Astrocyte of the spinal cord (primary cell): Measurements from ENCODE around the gene TRIM17.

Experiments
- DNase-seq: peaks from one replicate; pipeline ENCODE4 v3.0.0; 2011; ENCODE audit warnings: low read depth, low spot score
- H3K4me3 ChIP-seq: 2 replicates; pipeline ENCODE4 v1.5.1; 2011; ENCODE audit warnings: low read depth, mild to moderate bottlenecking, low read length, moderate library complexity
- in situ Hi-C: cut with HindIII; loops from 2 replicates; pipeline ENCODE4 v1.10.0; 2017; ENCODE audit warnings: low sequenced_read_pairs
- TF ChIP-seq, protein P1 (sequence below): IDR thresholded peaks from 2 replicates; pipeline ENCODE4 v1.5.1; 2012; ENCODE audit warnings: low read depth, mild to moderate bottlenecking, low read length, inconsistent platforms

TRIM17 gene

DNA sequence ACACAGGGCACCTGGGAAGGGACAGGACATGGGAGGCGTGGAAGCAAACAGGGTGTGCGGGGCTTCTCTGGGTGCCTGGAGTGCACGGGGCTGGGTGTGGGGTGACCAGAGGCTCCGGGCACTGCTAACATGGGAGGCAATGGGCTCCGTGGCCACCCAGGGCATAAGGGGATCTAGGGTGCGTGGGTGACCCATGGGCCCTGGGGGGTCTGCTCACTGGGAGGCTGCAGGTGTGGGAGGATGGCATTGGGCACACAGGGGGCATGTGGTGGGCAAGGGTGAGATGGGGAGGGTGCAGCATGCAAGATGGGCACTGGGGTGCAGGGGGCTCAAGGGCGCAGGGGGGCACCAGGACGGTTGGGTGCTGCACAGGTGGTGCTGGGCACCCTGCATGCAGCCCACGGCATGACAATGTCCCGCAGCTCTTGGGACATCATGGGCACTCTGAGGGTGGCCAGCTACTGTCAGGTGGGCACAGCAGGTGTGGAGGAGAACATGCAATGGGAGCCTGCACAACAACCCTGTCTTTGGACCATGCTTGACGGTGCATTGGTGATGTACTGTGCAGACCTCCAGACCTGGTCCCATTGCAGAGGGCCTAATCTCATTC, 25.1 kb downstream of the TRIM17 start:
- DNase-seq = no peak
- H3K4me3 ChIP-seq = no peak overlapping the region
- in situ Hi-C loops = no loop called here
- TF ChIP-seq, protein P1, sequence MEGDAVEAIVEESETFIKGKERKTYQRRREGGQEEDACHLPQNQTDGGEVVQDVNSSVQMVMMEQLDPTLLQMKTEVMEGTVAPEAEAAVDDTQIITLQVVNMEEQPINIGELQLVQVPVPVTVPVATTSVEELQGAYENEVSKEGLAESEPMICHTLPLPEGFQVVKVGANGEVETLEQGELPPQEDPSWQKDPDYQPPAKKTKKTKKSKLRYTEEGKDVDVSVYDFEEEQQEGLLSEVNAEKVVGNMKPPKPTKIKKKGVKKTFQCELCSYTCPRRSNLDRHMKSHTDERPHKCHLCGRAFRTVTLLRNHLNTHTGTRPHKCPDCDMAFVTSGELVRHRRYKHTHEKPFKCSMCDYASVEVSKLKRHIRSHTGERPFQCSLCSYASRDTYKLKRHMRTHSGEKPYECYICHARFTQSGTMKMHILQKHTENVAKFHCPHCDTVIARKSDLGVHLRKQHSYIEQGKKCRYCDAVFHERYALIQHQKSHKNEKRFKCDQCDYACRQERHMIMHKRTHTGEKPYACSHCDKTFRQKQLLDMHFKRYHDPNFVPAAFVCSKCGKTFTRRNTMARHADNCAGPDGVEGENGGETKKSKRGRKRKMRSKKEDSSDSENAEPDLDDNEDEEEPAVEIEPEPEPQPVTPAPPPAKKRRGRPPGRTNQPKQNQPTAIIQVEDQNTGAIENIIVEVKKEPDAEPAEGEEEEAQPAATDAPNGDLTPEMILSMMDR = no peak

DNA sequence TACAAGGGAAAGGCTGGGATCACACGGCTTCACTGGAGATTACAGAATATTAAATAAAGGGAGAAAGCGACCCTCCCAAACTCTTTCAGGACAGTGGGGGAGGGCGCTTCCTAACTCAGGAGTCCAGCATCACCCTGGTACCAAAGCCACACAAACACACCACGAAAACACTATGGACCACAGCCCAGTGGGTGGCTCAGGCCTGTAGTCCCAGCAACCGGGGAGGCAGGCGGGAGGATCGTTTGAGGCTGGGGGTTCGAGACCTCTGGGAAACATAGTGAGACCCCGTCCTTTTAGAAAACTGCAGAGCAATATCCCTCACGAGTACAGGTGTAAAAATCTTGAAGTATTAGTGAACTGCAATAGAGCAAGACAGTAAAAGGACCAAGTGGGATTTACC, 26.0 kb downstream of the TRIM17 start:
- in situ Hi-C loops = no loop called here
- H3K4me3 ChIP-seq = no peak overlapping the region
- DNase-seq = no peak
- TF ChIP-seq, protein P1 = no peak

DNA sequence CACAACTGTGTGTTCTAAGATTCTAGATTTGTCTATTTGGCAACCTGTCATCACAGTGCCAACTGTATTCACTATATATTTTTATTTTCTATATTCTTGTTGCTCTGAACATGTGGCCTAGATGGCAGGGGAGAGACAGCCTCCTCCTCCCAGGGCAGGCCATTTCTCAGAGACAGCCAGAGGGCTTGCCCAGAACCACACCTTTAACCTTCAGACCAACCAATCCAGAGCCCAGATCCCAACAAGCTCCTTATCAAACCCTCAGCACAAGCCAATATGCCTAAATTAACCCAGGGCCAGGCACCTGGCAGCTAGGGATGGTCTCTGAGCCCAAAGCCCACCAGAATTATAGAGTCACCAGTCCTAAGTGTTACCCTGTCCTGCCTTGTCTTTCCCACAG, 29.3 kb downstream of the TRIM17 start:
- TF ChIP-seq, protein P1 = no peak
- no peak overlapping the region for H3K4me3 ChIP-seq
- no peak for DNase-seq
- in situ Hi-C loops = no loop called here

DNA sequence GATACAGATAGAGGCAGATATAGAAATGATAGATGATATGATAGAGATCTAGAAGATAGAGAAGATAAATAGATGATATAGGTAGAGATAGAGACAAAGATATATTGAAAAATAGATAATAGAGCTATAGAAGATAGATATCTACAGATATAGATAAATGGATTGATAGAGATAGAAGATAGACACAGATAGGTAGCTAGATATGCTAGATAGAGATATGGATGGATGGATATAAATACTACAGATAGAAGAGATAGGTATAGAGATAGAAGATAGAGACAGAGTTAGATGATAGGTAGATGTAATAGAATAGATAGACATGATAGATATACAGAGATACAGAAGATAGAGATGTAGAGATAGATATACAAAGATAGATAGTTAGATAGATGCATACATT, 31.4 kb downstream of the TRIM17 start:
- in situ Hi-C loops = no loop called here
- TF ChIP-seq, protein P1 = no peak
- DNase-seq = no peak
- no peak overlapping the region for H3K4me3 ChIP-seq

DNA sequence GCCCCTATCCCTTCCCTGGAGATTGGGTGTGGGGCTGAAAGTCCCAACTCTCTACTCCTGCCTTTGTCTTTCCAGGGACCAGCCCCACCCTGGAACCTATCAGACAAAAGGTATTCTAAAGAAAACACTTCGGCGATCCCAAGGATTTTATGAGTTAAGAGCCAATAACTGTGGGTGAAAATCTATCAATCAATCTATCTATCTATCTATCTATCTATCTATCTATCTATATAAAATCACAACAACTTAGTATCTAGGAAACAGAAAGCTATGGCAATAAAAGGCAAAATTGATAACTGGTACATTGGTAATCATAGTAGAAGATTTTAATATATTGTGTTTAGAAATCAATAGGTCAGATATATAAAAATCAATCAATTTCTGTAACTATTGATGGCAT, 32.9 kb downstream of the TRIM17 start:
- no peak for DNase-seq
- in situ Hi-C loops = no loop called here

DNA sequence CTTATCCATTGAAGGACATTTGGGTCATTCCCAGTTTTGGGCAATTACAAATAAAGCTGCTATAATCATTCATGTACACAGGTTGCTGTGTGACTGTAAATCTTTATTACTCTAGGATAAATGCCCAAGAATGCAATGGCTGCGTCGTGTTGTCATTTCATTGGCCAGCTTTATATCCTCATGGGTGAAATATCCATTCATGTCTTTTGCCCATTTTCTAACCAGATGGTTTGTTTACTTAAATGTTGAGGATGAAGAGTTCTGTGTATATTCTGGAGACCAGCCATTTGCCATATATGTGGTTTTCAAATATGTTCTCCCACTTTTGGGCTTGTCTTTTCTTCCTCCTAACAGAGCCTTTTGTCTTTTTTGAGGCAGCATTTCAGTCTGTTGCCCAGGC, 35.3 kb downstream of the TRIM17 start:
- H3K4me3 ChIP-seq = no peak overlapping the region
- DNase-seq = no peak
- in situ Hi-C loops = no loop called here
- TF ChIP-seq, protein P1 = no peak

More for the DNA sequence above, 32.9 kb downstream of the TRIM17 start:
- H3K4me3 ChIP-seq = no peak overlapping the region
- TF ChIP-seq, protein P1 = no peak

DNA sequence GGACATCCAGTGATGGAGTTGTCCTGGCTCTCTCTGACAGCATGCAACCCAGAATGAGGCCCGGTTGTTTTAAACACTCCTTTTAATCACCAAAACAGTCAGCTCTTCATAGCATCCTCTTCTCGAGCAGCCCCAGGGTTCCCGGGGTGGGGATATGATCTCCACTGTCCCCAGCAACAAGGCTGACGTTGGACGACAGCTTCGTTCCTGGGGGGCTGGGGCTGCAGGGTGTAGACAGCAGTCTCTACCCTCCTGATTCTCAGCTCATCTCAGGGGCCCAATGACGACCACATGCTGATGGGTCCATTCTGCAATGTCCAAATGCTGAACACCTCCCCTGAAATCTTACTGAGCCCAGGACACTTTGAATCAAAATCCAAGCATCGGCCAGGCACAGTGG, 37.0 kb downstream of the TRIM17 start:
- TF ChIP-seq, protein P1 = no peak
- no peak for DNase-seq
- H3K4me3 ChIP-seq = no peak overlapping the region
- in situ Hi-C loops = no loop called here
